ENCODE data around the gene ALG12. TPM values are rescaled to one million over a fixed set of nuclear protein-coding genes. Genes with fewer than 3 reads are reported as not detected.

ALG12 gene
- 21.3 and 24.8 TPM in 2 replicates for total RNA-seq

GRCh38 chr22:49917974-49918910 lies at the start of gene ALG12, which contains the start of gene CRELD2:
ALG12 (minus strand) TSS chr22:49918438; CDS start chr22:49913765, 4,673 bp downstream.
CRELD2 (plus strand) TSS chr22:49918634; CDS start chr22:49918770, 136 bp downstream.

GRCh38 chr22:49960159-49961004 lies 42.1 kb upstream of the ALG12 start, which contains the start of gene PIM3:
PIM3 (plus strand) TSS chr22:49960772; CDS start chr22:49960948, 176 bp downstream.

GRCh38 chr22:49852898-49853894 lies 65.0 kb downstream of the ALG12 start, which contains the start of gene ZBED4:
ZBED4 (plus strand) TSS chr22:49853844; CDS start chr22:49883663, 29,819 bp downstream.

Other genes starting within 250 kb of the ALG12 start
- 19.9 and 28.8 TPM in 2 replicates for gene BRD1, start 90.6 kb downstream of the ALG12 start, total RNA-seq
- gene ZBED4, start 64.6 kb downstream of the ALG12 start, total RNA-seq = 17.0 and 18.6 TPM in 2 replicates
- 29.9 and 53.4 TPM in 2 replicates for gene CRELD2, start 196 bp upstream of the ALG12 start, total RNA-seq
- 37.5 and 63.6 TPM in 2 replicates for gene PIM3, start 42.3 kb upstream of the ALG12 start, total RNA-seq
- gene IL17REL, start 94.3 kb upstream of the ALG12 start, total RNA-seq = 0.25 TPM in 1 of 2 replicates, not detected in the other
- gene TTLL8, start 139.9 kb upstream of the ALG12 start, total RNA-seq = not detected in 2 replicates
- not detected in 2 replicates for gene MLC1, start 167.0 kb upstream of the ALG12 start, total RNA-seq
- gene MOV10L1, start 171.6 kb upstream of the ALG12 start, total RNA-seq = under 0.01 and 0.76 TPM in 2 replicates